GM23338 (cell line): ENCODE results near the gene FBXL17. TPM values are rescaled to one million over a fixed set of nuclear protein-coding genes. Genes with fewer than 3 reads are reported as not detected.

Source experiments
- ATAC-seq: fragments of 200-7000 bp; cut with Tn5 transposase; 3 replicates; pipeline ENCODE4 v1.9.1; 2020
- DNase-seq: peaks from one replicate; pipeline ENCODE4 v3.0.0-alpha.2; 2015; ENCODE audit warnings: low spot score
- H2AFZ ChIP-seq: fragments of 200-600 bp; sonication (generic); 2 replicates; pipeline ENCODE4 v1.8.0; 2016; ENCODE audit warnings: antibody characterized with exemption, mild to moderate bottlenecking, moderate library complexity
- H3F3A ChIP-seq: fragments of 200-600 bp; sonication (generic); replicated peaks from 2 replicates; pipeline ENCODE4 v1.8.0; 2017; ENCODE audit warnings: antibody characterized with exemption, mixed run types, low read depth
- H3K27ac ChIP-seq: fragments of 200-600 bp; sonication (generic); 2 replicates; pipeline ENCODE4 v1.6.1; 2016; ENCODE audit warnings: low read depth
- H3K27me3 ChIP-seq: fragments of 200-600 bp; sonication (generic); 2 replicates; pipeline ENCODE4 v1.8.0; 2016; ENCODE audit warnings: mild to moderate bottlenecking, mixed run types, moderate library complexity; ENCODE audit not compliant: insufficient read depth
- H3K36me3 ChIP-seq: fragments of 200-600 bp; sonication (generic); 2 replicates; pipeline ENCODE4 v1.8.0; 2016; ENCODE audit warnings: mild to moderate bottlenecking; ENCODE audit not compliant: insufficient read depth
- H3K4me1 ChIP-seq: fragments of 200-600 bp; sonication (generic); 2 replicates; pipeline ENCODE4 v1.8.0; 2016; ENCODE audit warnings: mild to moderate bottlenecking, moderate library complexity; ENCODE audit not compliant: insufficient read depth
- H3K4me2 ChIP-seq: fragments of 200-600 bp; sonication (generic); 2 replicates; pipeline ENCODE4 v1.7.1; 2017; ENCODE audit warnings: mixed run types
- H3K4me3 ChIP-seq: fragments of 200-600 bp; sonication (generic); 2 replicates; pipeline ENCODE4 v1.6.1; 2016; ENCODE audit warnings: mixed run types
- H3K79me2 ChIP-seq: fragments of 200-600 bp; sonication (generic); replicated peaks from 2 replicates; pipeline ENCODE4 v1.8.0; 2017; ENCODE audit warnings: mild to moderate bottlenecking; ENCODE audit not compliant: insufficient read depth
- H3K9me2 ChIP-seq: fragments of 200-600 bp; sonication (generic); 2 replicates; pipeline ENCODE4 v1.8.0; 2017; ENCODE audit not compliant: insufficient read depth
- H4K20me1 ChIP-seq: fragments of 200-600 bp; sonication (generic); replicated peaks from 2 replicates; pipeline ENCODE4 v1.8.0; 2017; ENCODE audit warnings: mild to moderate bottlenecking; ENCODE audit not compliant: insufficient read depth
- H3K27ac Mint-ChIP-seq: 2 replicates; pipeline ENCODE4 v1.8.0; 2020; ENCODE audit warnings: inconsistent platforms, mild to moderate bottlenecking, moderate library complexity, mixed read lengths
- H3K27me3 Mint-ChIP-seq: 3 replicates; pipeline ENCODE4 v1.8.0; 2022; ENCODE audit warnings: low read depth, mild to moderate bottlenecking, moderate library complexity, mixed read lengths, inconsistent platforms; ENCODE audit not compliant: insufficient read depth, poor library complexity
- H3K36me3 Mint-ChIP-seq: 3 replicates; pipeline ENCODE4 v1.8.0; 2021; ENCODE audit warnings: low read depth, mild to moderate bottlenecking, inconsistent platforms, moderate library complexity, mixed read lengths
- H3K4me1 Mint-ChIP-seq: 3 replicates; pipeline ENCODE4 v1.8.0; 2020; ENCODE audit warnings: mild to moderate bottlenecking, inconsistent platforms, mixed read lengths
- H3K4me3 Mint-ChIP-seq: 3 replicates; pipeline ENCODE4 v1.8.0; 2021; ENCODE audit warnings: moderate library complexity, mild to moderate bottlenecking, inconsistent platforms, mixed read lengths
- H3K9me3 Mint-ChIP-seq: 3 replicates; pipeline ENCODE4 v1.8.0; 2020; ENCODE audit warnings: moderate library complexity, mild to moderate bottlenecking, inconsistent platforms, mixed read lengths
- CTCF ChIP-seq, 2 experiments: fragments of 200-600 bp in 1 of 2; sonication (generic) in 1 of 2; conservative IDR thresholded peaks; 2 replicates each; pipeline versions ENCODE4 v1.5.1 to v1.6.1; 2016 to 2017; ENCODE audit warnings: antibody characterized with exemption in 2 of 2, low read depth in 2 of 2, mild to moderate bottlenecking in 2 of 2, moderate library complexity in 1 of 2
- ETS1 ChIP-seq: IDR thresholded peaks from 2 replicates; pipeline ENCODE4 v1.6.1; 2016; ENCODE audit warnings: antibody characterized with exemption
- EZH2 ChIP-seq: fragments of 200-600 bp; sonication (generic); IDR thresholded peaks from one replicate; pipeline ENCODE4 v1.8.0; 2017; ENCODE audit warnings: antibody characterized with exemption, mild to moderate bottlenecking, low read depth; ENCODE audit not compliant: unreplicated experiment
- EZH2phosphoT487 ChIP-seq: fragments of 200-600 bp; sonication (generic); IDR thresholded peaks from one replicate; pipeline ENCODE4 v1.8.1; 2018; ENCODE audit warnings: antibody characterized with exemption; ENCODE audit not compliant: unreplicated experiment
- NANOG ChIP-seq: IDR thresholded peaks from 2 replicates; pipeline ENCODE4 v1.6.1; 2016; ENCODE audit warnings: antibody characterized with exemption, borderline replicate concordance
- POLR2AphosphoS5 ChIP-seq: IDR thresholded peaks from 2 replicates; pipeline ENCODE4 v1.6.1; 2016; ENCODE audit warnings: antibody characterized with exemption, low read depth
- STAT1 ChIP-seq: IDR thresholded peaks from one replicate; pipeline ENCODE4 v1.6.1; 2016; ENCODE audit warnings: antibody characterized with exemption; ENCODE audit not compliant: unreplicated experiment
- ZNF331 ChIP-seq: fragments of 250-450 bp; sonication (Bioruptor Pico); IDR thresholded peaks from 2 replicates; pipeline ENCODE4 v1.5.0; 2020; ENCODE audit warnings: low read depth, mild to moderate bottlenecking, moderate library complexity
- polyA plus RNA-seq: library from polyadenylated mRNA; unstranded; fragments of >200 nt; fragmentation: Nextera tagmentation; extraction: Ambion mirVana; gene quantifications from 2 replicates; pipeline ENCODE4 v1.2.1, GENCODE V29; 2016
- total RNA-seq: library from RNA; depleted of rRNA; stranded (reverse); fragments of >200 nt; shearing (Covaris generic); gene quantifications from 2 replicates; pipeline ENCODE4 v1.2.3, GENCODE V29; 2014
- TF ChIP-seq, protein P1 (sequence below): IDR thresholded peaks from one replicate; pipeline ENCODE4 v1.6.1; 2018; ENCODE audit warnings: antibody characterized with exemption; ENCODE audit not compliant: unreplicated experiment

Gene FBXL17
- total and polyA plus RNA-seq, 2 experiments from 2014 or later: 2.0 to 2.7 TPM

DNA sequence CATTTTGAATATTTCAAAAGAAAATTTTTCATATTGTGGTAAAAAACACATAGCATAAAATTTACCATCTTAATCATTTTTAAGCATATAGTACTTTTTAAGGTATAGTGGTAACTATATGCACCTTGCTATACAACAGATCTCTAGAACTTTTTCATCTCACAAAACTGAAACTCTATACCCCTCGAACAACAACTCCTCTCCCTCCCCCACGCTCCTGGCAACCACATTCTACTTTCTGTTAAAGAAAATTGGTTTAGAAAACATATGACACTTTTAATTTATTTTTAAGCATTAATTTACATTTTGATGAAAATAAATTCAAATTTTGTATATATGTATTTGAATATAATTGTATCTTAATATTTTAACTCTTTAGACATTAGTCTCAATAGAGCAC, 563.9 kb downstream of the FBXL17 start:
- Histone ChIP-seq H3K79me2 (no peaks in the 10 kb centered on the region), H3K4me2 (no peak overlapping the region), H3K27ac (no peak overlapping the region), H3K4me3 (no peak overlapping the region), H4K20me1 (no peaks in the 10 kb centered on the region), H2AFZ (no peak overlapping the region), H3K9me2 (peaks cover 19% of the 10 kb centered on the region), H3K36me3 (no peaks in the 10 kb centered on the region), H3F3A (no peaks in the 10 kb centered on the region), H3K4me1 (peaks cover 6% of the 10 kb centered on the region), H3K27me3 (no peaks in the 10 kb centered on the region)
- DNase-seq (no peak), ATAC-seq (no peak)
- peaks cover 7% of the 10 kb centered on the region for H3K27me3 Mint-ChIP-seq
- H3K27ac Mint-ChIP-seq: no peak overlapping the region
- no peak for TF ChIP-seq ZNF331 (CRISPR knock-in tag)
- TF ChIP-seq EZH2phosphoT487: no peak
- no peak for TF ChIP-seq POLR2AphosphoS5
- TF ChIP-seq, protein P1, sequence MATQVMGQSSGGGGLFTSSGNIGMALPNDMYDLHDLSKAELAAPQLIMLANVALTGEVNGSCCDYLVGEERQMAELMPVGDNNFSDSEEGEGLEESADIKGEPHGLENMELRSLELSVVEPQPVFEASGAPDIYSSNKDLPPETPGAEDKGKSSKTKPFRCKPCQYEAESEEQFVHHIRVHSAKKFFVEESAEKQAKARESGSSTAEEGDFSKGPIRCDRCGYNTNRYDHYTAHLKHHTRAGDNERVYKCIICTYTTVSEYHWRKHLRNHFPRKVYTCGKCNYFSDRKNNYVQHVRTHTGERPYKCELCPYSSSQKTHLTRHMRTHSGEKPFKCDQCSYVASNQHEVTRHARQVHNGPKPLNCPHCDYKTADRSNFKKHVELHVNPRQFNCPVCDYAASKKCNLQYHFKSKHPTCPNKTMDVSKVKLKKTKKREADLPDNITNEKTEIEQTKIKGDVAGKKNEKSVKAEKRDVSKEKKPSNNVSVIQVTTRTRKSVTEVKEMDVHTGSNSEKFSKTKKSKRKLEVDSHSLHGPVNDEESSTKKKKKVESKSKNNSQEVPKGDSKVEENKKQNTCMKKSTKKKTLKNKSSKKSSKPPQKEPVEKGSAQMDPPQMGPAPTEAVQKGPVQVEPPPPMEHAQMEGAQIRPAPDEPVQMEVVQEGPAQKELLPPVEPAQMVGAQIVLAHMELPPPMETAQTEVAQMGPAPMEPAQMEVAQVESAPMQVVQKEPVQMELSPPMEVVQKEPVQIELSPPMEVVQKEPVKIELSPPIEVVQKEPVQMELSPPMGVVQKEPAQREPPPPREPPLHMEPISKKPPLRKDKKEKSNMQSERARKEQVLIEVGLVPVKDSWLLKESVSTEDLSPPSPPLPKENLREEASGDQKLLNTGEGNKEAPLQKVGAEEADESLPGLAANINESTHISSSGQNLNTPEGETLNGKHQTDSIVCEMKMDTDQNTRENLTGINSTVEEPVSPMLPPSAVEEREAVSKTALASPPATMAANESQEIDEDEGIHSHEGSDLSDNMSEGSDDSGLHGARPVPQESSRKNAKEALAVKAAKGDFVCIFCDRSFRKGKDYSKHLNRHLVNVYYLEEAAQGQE: no peak
- no peak overlapping the region for H3K4me3 Mint-ChIP-seq
- peaks cover 8% of the 10 kb centered on the region for H3K36me3 Mint-ChIP-seq
- H3K4me1 Mint-ChIP-seq: peaks cover 14% of the 10 kb centered on the region
- peaks cover 7% of the 10 kb centered on the region for H3K9me3 Mint-ChIP-seq

DNA sequence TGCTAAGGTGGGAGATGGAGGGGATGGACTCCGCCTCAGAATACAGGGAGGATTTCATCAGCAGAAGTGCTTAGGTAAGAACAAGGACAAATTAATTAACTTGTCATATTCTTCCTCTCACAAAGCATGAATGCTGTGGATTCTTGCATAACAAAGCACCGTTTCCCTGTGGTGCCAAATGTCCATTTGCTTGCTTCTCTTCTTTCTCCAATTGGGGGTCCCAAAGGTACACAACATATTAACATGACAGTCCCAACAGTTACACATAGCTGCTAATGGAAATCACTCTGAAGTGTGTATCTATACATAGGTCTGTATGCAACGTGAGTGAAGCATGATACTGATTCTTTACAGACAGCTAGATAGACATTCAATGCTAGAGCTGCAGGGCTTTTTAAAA, 564.5 kb downstream of the FBXL17 start:
- Histone ChIP-seq H3K4me1 (peaks cover 6% of the 10 kb centered on the region), H2AFZ (no peak overlapping the region), H3K4me3 (no peak overlapping the region), H3K4me2 (peak overlapping the region; percentile 44; the same call in 1 of the 2 replicates), H3K27ac (no peak overlapping the region), H3K79me2 (no peaks in the 10 kb centered on the region), H3K36me3 (no peaks in the 10 kb centered on the region), H3K9me2 (peaks cover 19% of the 10 kb centered on the region), H3K27me3 (no peaks in the 10 kb centered on the region), H4K20me1 (no peaks in the 10 kb centered on the region), H3F3A (no peaks in the 10 kb centered on the region)
- H3K27me3 Mint-ChIP-seq: peaks cover 7% of the 10 kb centered on the region
- ATAC-seq: no peak
- no peak overlapping the region for H3K27ac Mint-ChIP-seq
- H3K36me3 Mint-ChIP-seq: peaks cover 4% of the 10 kb centered on the region
- peaks cover 5% of the 10 kb centered on the region; the same call in 2 of the 3 replicates for H3K9me3 Mint-ChIP-seq
- no peak overlapping the region for H3K4me3 Mint-ChIP-seq
- peak; percentile 16 for DNase-seq
- peaks cover 18% of the 10 kb centered on the region for H3K4me1 Mint-ChIP-seq
- TF ChIP-seq POLR2AphosphoS5 (no peak), EZH2 (no peak), CTCF (conservative IDR thresholded peaks at IDR 0.05; ENCODE audit: low read depth in 2 of 2) (no peak), STAT1 (no peak), NANOG (no peak; the same call in 1 of the 2 replicates), ZNF331 (CRISPR knock-in tag) (no peak), ETS1 (no peak)
- TF ChIP-seq, protein P1: no peak
